AG08396 (cell line): ENCODE results near the gene ZFP36L1.

Source experiments
- DNase-seq: peaks from one replicate; pipeline ENCODE4 v3.0.0; 2012; ENCODE audit warnings: low spot score, mixed read lengths

ZFP36L1 gene

GRCh38 chr14:68738559-68738958, 54.3 kb downstream of the ZFP36L1 start:
- no peak for DNase-seq
